GM18507 (cell line): ENCODE measurements around the gene YY1AP1.
"Not testable (repeated sequence)": the region's sequence is repeated elsewhere in the genome, so short reads cannot be mapped to it uniquely, and the experiment has no call there.

Experiments used
- DNase-seq: peaks from one replicate; pipeline ENCODE4 v3.0.0; 2011; ENCODE audit warnings: low read depth; ENCODE audit not compliant: insufficient read length; ENCODE audit errors: extremely low spot score
- FAIRE-seq: peaks from 2 replicates; lab custom pipeline; 2011; peaks lifted over from hg19 to GRCh38; lab: Jason Lieb, UNC

YY1AP1 gene

DNA sequence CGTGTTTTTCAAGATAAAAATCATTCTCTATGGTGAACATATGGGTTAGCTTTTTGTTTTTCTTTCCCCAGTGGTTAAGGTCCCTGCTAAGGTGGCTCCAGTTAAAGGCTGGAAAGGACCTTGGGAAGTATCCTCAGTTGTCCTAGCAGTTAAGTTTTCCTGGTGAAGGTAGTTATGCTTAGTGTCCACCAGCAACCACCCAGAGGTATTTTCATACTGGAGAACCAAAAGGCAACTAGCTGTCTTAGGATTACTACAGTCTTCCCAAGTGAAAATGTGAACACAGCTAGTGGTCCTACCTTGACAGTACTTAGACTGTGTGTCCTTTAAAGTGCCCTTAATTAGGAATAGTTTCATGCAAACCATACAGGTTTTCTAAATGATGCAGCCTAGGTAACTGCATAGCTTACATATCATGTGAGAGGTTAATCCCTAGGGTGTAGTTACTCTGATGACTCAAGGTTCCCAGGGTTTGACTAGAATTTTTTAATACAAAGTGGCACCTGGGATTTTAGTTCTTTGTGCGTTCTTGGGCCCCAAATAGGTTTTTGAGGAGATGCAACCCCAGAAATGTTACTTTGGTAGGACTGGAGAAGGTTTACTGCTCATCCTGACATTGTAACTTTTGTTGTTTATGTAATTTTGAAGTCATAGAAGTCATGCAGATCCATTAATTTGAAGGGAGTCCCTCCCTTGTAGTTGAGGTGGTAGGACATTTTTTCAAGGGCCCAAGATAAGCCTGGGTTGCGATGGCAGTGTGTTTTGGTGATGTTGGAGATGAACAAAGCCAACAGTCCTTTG lies 36.5 kb downstream of the YY1AP1 start:
- no peak for FAIRE-seq
- no peak for DNase-seq

DNA sequence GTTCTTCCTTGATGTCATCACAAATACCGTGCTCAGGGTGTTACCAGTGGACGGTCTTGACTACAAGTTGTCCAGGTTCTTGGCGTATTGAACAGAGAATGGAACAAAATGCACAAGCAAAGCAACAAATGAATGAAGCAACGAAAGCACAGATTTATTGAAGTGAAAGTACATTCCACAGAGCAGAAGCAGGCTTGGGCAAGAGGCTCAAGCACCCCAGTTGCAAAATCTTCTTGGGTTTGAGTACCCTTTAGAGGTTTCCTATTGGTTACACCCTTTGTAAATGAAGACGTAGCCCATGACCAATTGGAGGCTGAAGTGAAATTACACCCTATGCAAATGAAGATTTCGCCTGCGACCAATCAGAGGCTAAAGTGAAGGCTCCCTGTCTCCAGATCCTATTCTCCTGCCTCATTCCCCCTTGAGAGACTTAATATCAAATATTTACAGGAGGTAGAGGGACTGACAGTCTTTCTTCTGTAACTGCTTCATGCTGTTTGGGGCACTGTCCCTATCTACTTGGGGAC lies 38.3 kb downstream of the YY1AP1 start:
- DNase-seq (no peak), FAIRE-seq (no peak)

DNA sequence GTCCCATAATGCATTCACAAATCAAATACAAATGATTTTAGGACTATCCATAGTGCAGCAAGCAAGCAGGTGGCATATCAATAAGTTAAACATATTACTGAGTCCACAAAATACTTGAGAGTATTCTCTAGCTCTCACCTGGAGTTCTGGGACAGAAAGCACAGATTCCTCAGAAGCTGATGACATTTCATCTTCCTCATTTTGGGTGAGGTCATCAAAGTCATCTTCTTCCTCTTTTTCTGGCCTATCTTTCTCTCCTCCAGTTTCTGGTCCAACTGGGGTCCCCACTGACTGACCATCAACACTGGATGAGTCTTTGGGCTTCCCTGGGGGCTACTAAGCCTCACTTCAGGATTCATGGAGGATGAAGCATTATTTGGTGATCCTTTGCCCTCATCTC lies 38.9 kb downstream of the YY1AP1 start:
- FAIRE-seq (no peak), DNase-seq (no peak)

- FAIRE-seq = no peak
- no peak for DNase-seq
Measured at GRCh38 chr1:155648207-155649147, 40.1 kb downstream of the YY1AP1 start.

DNA sequence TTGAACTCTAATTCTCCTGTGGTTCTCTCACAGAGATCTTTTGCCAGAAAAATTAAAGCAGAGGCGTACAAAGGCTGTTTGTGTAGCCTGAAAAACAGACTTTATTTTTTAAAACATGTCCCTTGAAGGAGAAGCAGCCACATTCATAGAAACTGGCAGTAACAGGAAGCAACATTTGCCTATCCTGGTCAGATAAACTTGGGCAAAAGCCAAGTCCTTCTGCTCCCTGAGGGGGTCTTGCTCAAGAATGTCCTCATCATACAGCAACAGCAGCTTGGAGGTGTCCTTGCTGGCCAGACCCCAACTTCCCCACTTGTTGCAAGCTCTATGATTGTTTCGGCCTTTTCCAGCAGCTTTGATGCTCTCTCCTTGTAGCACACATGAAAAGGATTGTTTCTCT lies 42.3 kb downstream of the YY1AP1 start:
- no peak for DNase-seq
- FAIRE-seq = no peak

GRCh38 chr1:155645648-155646047 lies 42.9 kb downstream of the YY1AP1 start:
- FAIRE-seq (no peak), DNase-seq (no peak)

DNA sequence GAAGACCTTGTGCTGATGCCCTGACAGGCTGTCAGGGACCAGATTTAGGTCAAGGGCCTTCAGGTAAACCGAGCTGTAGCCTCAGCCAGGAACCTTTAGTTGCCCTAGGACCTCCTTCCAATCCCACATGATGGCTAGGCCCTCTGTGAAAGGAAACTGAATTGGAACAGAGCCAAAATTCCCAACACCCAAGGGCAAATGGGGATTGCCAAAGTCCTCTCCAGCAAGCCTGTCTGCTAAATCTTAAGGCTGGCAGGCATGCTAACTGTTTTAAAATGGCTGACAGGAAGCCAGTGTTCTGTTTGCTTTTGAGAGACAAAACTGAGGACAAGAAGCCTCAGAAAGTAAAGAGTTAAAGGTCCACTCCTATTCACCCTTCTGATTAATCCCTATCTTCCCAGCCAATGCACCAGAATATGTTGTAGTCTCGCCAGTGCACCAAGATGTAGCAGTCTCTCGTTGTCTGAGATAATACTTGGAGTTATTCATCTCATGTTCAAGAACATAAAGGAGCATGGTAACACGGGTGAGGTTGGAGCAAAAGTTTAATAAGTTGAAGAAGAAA lies 43.5 kb downstream of the YY1AP1 start:
- no peak for FAIRE-seq
- no peak for DNase-seq

GRCh38 chr1:155643230-155643629 lies 45.3 kb downstream of the YY1AP1 start:
- DNase-seq = no peak
- no peak for FAIRE-seq

- not testable (repeated sequence) for FAIRE-seq, DNase-seq
Measured at GRCh38 chr1:155642559-155643180, 45.9 kb downstream of the YY1AP1 start.

GRCh38 chr1:155640367-155640766 lies 48.2 kb downstream of the YY1AP1 start:
- FAIRE-seq = no peak

DNA sequence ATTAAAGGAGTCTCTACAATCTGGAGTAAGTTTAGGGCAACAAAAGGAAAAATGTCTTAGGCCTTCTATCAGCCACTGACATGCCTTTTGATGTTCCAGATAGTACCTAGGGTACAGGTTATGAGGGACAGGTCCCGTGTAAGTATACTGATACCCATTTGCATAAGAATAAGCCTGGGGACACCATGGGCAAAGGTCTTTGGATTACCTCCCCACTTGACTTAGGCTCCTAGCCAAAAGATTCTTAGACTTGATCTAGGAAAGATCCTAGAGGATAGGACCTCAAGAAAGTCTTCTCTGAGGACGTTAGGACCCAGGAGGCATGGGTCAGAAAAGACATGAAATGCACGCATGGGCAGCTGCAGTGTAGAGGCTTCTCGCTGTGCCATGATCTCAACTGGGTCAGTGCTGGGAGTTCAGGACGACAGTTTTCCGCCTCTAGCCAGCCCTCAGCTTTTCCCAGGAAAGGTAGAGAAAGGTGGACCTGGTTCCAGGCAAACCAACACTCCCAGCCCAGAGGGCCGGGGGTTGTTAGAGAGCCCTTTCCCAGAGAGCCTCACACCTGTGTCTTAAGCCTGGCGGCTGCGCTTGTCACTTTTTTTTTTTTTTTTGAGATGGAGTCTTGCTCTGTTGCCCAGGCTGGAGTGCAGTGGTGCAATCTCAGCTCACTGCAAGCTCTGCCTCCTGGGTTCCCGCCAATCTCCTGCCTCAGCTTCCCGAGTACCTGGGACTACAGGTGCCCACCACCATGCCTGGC lies 52.0 kb downstream of the YY1AP1 start:
- DNase-seq (no peak), FAIRE-seq (peak; percentile 69)

More at GRCh38 chr1:155640367-155640766, 48.2 kb downstream of the YY1AP1 start:
- no peak for DNase-seq

DNA sequence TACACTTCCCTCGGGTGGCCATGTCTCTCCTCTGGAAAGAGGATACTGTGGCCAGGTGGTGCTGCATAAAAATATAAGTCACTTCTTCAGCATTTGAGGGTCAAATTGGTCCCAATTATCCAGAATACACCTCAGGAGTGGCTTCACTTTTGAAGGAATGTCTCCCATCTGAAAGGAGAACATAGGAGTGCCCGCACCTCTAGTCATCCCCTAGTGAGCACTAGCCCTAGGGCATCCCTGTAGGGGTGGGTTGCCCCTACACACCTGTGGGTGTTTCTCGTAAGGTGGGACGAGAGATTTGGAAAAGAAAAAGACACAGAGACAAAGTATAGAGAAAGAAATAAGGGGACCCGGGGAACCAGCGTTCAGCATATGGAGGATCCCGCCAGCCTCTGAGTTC lies 62.1 kb downstream of the YY1AP1 start:
- DNase-seq, FAIRE-seq: not testable (repeated sequence)

- no peak for DNase-seq
- no peak for FAIRE-seq
Measured at GRCh38 chr1:155623357-155623756, 65.2 kb downstream of the YY1AP1 start.

DNA sequence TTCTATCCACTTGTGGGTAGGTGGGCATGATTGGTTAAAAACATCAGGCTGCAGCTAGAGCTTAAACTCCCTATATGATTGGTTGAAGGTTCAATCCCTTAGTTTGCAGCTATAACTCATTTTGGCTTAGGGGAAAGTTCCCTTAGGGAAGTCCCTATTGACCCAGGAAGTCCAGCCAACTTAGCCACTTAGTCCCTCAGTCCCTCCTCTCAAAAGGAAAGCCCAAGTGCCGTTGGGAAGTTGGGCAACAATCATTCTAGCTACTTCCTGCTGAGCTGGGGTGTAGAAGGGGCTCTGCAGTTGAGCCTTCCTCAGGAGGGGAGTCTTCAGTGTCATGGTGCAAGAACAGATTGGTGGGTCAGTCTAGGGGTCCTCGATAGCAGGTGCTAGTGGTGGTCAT lies 66.4 kb downstream of the YY1AP1 start:
- no peak for FAIRE-seq
- DNase-seq = no peak

DNA sequence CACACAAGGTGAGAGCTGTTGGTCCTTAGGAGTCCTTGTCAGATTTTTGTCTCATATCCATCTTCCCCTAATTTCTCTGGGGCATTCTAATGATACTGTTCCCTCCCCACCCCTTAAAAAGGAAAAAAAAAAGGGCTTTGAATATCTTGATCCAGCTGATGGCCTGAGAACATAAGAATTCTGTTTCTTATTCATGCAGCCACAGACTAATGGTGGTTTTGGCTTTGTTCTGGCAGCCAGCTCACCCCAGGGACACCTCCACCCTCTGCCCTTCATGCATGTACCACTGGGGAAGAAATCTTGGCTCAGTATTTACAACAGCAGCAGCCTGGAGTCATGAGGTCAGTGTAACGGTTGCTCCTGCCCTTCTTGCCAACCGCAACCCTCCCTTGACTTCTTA lies 75.3 kb downstream of the YY1AP1 start:
- not testable (repeated sequence) for DNase-seq, FAIRE-seq

- FAIRE-seq, DNase-seq: not testable (repeated sequence)
Measured at GRCh38 chr1:155610257-155610647, 78.3 kb downstream of the YY1AP1 start.

DNA sequence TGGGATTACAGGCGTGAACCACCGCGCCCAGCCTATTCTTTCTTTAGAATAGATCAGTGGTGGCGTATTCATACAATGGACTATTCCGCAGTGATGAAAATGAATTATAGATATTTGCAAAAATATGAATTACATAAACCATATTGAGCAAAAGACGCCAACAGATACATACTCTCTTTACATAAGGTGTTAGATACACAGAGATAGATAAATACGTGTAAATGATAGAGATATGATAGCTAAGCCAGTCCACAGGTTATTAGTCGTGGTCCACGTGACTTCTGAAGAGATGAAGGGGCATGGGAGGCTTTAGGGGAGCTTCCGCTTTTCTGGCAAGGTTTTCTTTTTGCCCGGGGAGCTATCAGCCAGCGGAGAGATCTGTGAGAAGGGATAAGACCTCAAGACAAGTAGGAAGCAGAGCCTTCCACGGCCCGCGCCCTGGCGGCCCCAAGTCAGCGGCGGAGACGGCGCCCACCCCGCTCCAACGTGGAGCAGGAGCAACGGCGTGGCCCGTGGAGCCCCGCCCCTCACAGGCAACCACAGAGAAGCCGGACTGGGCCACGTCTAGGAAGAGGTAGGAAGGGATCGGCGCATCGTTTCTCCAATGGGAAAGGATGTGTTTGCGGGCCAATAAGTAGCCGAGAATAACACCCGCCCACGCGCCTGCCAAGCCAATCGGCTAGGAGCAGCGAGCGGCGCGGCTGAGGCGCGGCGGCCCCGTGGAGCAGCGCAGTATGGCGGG lies 78.9 kb downstream of the YY1AP1 start, which contains the start of gene MSTO1:
Gene MSTO1 (plus strand): TSS at position 704 of the 742 bp plus-strand sequence. CDS start 31 bp downstream, at position 735.
- DNase-seq (peak; percentile 80), FAIRE-seq (peak; percentile 97)
